Astrocyte (in vitro differentiated cells and primary cell): ENCODE results near the gene RFTN2.

Experiments used
- EZH2 ChIP-seq: IDR thresholded peaks from 2 replicates; pipeline ENCODE4 v1.6.1; 2012; ENCODE audit warnings: mild to moderate bottlenecking, low read length, inconsistent platforms; ENCODE audit not compliant: insufficient read depth
- TF ChIP-seq, protein P1 (sequence below): IDR thresholded peaks from 2 replicates; pipeline ENCODE4 v1.5.1; 2011; ENCODE audit warnings: low read depth, mild to moderate bottlenecking, inconsistent platforms, low read length, moderate library complexity; ENCODE audit not compliant: insufficient read depth

DNA sequence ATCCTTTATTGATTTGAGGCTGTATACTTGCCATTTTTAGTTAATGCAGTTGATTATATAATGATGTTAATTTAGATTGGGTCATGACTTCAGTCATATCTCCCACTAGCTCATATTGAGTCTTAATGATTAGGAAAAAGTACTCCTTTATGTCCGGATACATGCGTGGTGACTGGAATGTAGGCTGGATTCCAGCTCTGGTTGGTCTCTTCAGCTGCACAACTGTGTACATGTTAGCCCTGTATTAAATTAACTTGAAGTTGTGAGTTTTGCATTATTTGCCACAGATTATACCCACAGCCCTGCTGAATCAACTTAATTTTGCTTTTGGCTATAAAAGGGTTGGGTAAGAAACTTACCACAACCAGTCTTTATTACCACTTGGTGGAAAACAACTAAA lies 137.0 kb downstream of the RFTN2 start:
- TF ChIP-seq, protein P1, sequence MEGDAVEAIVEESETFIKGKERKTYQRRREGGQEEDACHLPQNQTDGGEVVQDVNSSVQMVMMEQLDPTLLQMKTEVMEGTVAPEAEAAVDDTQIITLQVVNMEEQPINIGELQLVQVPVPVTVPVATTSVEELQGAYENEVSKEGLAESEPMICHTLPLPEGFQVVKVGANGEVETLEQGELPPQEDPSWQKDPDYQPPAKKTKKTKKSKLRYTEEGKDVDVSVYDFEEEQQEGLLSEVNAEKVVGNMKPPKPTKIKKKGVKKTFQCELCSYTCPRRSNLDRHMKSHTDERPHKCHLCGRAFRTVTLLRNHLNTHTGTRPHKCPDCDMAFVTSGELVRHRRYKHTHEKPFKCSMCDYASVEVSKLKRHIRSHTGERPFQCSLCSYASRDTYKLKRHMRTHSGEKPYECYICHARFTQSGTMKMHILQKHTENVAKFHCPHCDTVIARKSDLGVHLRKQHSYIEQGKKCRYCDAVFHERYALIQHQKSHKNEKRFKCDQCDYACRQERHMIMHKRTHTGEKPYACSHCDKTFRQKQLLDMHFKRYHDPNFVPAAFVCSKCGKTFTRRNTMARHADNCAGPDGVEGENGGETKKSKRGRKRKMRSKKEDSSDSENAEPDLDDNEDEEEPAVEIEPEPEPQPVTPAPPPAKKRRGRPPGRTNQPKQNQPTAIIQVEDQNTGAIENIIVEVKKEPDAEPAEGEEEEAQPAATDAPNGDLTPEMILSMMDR, result no peak
- no peak for TF ChIP-seq EZH2
